HG02870 (cell line): ENCODE results near the gene LGALS7B.
"Not testable (repeated sequence)": the region's sequence is repeated elsewhere in the genome, so short reads cannot be mapped to it uniquely, and the experiment has no call there.

Experiments
- ATAC-seq: cut with Tn5 transposase; IDR thresholded peaks from one replicate; pipeline ENCODE4 v1.9.1; 2021; ENCODE audit warnings: mild to moderate bottlenecking, moderate library complexity; ENCODE audit not compliant: unreplicated experiment

Gene LGALS7B

DNA sequence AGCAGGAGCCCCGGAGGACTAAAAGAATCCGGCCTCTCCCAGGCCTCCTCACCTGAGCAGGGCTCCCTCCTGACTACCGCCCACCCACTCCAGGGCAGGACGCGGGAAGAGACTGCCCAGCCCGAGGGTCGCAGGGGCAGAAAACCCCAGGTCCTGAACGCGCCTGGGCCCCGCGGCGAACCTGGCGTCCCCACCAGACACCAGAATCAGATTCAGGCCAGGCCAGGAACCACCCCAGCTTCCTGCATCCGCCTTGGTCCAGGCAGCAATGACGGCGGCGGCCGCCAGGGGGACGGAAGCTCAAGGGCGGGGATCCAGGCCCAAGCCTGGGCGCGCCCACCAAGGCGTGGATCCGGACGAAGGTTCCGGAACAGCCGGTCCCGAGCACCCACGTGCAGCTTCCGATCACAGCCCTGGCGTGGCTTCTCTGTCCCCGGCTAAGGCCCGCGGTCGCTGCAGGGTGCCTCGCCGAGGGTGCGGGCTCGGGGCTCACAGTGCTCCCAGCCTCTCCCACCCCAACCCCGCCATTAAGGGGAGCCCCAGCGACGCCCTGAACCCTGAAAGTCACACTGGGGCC lies 19.3 kb upstream of the LGALS7B start:
- no peak for ATAC-seq

DNA sequence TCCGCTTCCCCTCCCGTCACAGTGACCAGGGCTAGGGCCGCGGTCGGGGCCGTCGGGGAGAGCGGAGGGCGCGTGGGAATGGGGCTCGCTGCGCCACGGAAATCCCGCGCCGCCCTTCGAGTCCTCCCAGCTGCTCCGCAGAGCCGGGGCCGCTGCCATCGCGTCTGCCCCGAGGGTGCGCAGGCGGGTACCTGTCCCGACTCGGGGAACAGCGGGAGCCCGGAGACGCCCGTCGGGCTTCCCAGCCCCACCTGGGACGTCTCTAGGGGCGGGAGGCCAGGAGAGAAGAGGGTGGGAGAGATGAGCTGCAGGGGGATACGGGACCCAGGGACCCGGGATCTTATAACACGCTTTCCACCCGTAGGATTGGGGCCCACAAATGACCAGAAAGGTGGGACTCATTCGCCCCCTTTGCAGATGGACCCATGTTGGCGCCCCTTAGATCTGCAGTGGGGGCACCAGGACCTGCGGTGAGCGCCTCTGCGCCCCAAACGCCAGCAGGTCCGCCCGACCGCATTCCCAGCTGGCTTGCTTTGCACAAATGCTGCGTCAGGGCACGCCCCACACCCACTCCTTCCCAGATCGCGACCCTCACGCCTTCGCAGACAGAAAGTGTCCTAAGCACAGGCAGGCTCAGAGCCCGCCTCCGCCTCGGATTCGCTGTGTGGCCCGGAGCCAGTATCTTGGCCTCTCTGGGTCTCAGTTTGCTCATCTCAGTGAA lies 18.6 kb upstream of the LGALS7B start:
- not testable (repeated sequence) for ATAC-seq

DNA sequence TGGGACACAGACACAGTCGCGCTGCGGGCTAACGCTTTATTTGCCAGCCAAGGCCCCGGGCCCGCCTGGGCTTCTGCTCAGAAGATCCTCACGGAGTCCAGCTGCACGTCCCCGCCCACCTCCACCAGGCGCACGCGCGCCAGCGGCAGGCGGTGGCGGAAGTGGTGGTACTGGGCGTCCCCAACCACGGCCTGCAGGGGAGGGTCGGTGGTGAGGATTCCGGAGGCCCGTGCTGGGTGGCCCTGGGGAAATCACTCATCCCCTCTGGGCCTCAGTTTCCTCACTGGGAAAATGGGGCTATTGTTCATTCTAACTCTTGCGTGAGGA lies 18.1 kb upstream of the LGALS7B start:
- ATAC-seq: not testable (repeated sequence)

DNA sequence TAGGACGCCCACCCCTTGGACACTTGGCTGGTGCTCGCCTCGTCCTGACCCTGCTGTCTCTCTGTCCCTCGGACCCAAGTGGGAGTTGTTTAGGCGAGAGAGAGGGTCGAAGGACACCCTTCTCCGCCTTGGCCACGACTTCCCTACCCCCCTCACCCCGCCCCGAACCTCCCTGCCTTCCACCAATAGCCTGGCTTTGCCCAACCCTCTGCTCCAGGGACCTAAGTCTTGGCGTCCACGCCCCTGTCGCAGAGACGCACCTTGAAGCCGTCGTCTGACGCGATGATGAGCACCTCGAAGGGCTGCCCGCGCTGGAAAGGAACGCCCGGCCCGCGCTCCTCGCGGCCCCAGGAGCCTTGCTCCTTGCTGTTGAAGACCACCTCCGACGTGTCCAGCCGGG lies 17.4 kb upstream of the LGALS7B start:
- ATAC-seq: not testable (repeated sequence)

DNA sequence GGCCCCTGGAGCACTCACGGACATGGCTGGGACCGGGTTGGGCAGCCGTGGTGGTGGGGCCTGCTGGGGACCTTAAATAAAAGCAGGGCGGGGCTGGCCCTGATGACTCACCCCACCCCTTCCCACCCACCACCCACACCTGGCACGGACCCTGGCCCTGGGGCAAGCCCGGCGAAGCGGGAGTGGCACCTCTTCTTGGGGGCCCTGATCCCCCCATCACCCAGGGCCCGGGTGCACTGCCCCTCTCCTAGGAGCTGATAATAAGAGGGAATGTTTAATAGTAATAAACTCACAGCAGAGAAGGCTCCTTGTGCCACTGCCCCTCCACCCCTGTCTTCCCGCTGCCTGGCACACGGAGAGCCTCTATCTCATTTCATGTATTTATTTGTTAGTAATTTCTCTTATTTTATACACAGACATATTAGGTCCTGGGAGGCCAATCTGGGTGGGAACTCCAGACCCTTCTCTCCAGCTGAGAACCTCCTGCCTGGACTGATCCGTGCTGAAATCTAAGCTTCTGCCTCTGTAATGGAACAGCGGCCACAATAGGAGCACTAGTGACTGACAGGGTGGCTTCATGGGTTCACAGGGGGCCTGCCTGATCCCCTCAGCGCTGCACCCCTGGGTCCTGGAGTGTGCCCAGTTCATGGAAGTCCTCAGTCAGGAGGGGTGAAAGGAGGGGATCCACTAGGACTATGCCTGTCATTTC lies 15.4 kb upstream of the LGALS7B start, which contains the start of gene LGALS7:
LGALS7 (minus strand) TSS at position 49 of the 709 bp plus-strand sequence; CDS start at position 24, 25 bp downstream.
- ATAC-seq: no peak

DNA sequence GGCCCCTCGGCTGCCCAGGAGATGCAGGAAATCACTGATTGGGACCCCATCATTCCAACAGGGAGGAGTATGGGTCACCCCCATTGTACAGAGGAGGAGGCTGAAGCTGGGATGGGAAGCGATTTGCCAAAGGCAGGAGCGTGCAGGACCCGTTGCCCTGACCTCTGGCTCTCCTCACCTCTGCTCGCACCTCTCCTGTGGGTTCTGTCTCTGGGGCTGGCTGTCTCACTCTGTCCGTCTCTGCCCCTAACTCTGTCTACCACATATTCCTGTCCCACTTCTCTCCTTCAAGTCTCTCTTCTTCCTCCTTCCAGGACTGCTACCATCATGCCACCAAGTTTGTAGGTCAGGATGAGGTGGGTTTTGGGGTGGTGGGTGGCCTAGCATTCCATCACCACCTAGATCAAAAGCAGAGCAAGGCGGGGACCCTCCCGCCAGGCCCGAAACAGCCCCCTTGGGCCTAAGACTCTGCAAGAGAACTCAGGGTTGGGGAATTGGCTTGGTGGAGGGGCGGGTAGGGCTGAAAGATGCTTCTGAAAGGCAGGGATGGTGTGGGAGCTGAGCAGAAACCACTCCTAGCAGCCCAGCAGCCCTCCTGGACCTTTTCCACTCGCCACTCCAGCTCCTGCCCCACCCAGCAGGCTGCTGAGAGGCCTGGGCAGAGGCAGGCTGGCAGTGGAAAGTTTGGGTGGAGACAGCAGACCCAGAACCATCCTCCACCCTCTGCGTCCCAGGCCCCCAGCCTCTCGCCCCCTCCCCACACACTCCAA lies 14.6 kb upstream of the LGALS7B start:
- ATAC-seq: no peak

DNA sequence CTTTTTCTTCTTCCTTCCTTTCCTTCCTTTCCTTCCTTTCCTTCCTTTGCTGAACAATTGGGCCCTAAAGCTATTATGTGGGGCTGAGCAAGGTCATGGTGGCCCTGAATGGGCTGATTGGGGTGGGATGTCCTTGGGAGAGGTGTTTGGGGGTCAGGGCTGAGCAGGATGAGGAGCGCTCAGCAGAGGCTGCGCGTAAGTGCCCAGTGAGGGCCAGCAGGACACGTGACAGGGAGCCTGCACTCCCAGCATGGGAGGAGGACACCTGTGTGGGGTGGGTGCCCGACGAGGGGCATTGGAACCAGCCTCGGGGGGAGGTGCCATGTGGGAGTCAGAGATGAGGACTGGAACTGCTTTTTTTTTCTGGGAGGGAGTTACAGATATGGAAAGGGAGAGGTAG lies 10.3 kb upstream of the LGALS7B start:
- ATAC-seq: no peak

DNA sequence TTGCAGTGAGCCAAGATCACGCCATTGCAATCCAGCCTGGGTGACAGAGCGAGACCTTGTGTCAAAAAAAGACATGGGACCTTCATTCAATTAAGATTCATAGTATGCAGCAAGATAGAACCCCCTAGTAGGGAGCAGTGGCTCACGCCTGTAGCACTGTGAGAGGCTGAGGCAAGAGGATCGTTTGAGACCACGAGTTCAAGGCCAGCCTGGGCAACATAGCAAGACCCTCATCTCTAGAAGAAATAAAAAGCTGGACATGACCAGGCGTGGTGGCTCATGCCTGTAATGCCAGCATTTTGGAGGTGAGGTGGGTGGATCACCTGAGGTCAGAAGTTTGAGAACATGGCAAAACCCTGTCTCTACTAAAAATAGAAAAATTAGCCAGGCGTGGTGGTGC lies 8.6 kb upstream of the LGALS7B start:
- no peak for ATAC-seq

DNA sequence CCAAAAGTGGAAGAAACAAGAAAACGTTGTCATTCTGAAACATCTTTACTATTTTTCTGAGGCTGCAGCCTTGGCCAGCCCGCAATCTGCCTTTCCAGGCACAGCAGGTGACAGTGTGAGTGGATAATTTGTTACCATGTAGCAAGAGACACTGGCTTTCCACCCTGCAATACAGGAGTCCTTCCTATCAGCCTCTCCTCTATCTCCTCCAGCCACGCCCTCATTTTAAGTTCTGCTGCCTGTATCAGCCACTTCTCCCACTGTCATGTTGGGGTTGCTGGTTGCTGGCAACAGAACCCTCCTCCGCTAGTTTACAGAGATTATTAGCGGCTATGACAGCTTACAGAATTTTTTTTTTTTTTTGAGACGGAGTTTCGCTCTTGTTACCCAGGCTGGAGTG lies 7.9 kb upstream of the LGALS7B start:
- ATAC-seq: no peak

DNA sequence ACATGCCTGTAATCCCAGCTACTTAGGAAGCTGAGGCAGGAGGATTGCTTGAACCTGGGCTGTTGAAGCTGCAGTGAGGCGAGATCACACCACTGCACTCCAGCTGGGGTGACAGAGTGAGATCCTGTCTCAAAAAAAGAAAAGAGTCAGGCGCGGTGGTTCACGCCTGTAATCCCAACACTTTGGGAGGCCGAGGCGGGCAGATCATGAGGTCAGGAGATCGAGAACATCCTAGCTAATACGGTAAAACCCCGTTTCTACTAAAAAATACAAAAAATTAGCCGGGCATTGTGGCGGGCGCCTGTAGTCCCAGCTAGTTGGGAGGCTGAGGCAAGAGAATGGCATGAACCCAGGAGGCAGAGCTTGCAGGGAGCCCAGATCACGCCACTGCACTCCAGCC lies 6.8 kb upstream of the LGALS7B start:
- ATAC-seq: not testable (repeated sequence)

DNA sequence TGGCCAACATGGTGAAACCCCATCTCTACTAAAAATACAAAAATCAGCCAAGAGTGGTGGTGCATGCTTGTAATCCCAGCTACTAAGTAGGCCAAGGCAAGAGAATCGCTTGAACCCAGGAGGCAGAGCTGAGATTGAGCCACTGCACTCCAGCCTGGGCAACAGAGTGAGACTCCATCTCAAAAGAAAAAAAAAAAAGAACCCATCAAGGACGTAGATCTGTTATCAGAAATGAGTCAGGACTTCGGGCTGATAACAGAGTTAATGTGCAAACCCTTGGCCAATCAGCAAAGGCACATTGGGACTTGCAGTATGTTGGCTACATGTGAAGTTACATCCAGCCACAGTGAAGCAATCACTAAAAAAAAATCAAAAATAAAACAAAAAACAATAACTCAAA lies 4.8 kb upstream of the LGALS7B start:
- ATAC-seq: no peak

DNA sequence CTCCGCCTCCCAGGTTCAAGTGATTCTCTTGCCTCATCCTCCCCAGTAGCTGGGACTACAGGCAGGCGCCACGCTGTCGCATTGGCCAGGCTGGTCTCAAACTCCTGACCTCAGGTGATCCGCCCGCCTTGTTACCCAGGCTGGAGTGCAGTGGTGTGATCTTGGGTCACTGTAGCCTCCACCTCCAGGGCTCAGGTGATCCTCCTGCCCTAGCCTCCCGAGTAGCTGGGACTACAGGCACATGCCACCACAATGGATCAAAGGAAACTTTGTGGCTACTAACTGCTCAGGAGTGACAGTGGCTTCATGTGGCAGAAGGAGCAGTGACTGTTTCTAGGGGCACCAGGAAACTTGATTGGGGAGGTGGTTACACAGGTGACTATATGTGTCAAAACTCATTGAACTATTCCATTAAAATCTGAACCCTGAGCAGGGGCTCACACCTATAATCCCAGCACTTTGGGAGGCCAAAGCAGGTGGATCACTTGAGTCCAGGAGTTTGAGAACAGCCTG lies 3.8 kb upstream of the LGALS7B start:
- no peak for ATAC-seq

DNA sequence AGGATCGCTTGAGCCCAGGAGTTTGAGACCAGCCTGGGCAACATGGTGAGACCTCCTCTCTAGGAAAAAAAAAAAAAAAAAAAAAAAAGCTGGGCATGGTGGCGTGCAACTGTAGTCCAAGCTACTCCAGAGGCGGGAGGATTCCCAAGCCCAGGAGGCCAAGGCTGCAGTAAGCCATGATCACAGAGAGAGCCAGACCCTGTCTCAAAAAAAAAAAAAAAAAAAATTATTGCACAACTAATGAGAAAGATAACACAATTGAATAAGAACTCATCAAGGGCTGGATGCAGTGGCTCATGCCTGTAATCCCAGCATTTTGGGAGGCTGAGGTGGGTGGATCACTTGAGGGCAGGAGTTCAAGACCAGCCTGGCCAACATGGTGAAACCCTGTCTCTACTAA lies 2.9 kb upstream of the LGALS7B start:
- not testable (repeated sequence) for ATAC-seq

DNA sequence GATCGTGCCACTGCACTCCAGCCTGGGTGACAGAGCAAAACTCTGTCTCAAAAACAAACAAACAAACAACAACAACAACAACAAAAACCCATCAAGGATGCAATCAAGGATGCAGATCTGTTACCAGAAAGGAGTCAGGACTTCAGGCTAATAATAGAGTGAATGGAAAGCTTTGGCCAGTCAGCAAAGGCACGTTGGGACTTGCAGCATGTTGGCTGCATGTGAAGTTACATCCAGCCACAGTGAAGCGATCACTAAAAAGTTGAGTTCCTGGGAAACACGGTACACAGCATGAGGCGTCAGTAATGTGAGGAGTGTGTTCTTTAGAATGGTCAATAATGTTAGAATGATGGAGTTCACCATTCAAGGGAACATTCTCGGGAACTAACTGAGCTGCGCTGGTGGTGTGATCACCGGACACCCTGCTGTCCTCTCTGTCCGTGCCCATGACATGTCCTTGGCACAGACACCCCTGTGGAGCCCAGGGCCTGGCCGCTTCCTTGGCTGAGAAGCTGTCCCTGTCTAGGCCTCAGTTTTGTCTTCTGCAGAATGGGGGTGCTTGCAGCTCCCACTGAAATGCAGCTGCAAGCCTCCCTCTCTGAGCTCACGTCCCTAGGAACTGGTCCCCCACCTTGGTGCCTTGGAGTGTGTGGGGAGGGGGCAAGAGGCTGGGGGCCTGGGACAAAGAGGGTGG lies 2.3 kb upstream of the LGALS7B start:
- ATAC-seq: no peak

DNA sequence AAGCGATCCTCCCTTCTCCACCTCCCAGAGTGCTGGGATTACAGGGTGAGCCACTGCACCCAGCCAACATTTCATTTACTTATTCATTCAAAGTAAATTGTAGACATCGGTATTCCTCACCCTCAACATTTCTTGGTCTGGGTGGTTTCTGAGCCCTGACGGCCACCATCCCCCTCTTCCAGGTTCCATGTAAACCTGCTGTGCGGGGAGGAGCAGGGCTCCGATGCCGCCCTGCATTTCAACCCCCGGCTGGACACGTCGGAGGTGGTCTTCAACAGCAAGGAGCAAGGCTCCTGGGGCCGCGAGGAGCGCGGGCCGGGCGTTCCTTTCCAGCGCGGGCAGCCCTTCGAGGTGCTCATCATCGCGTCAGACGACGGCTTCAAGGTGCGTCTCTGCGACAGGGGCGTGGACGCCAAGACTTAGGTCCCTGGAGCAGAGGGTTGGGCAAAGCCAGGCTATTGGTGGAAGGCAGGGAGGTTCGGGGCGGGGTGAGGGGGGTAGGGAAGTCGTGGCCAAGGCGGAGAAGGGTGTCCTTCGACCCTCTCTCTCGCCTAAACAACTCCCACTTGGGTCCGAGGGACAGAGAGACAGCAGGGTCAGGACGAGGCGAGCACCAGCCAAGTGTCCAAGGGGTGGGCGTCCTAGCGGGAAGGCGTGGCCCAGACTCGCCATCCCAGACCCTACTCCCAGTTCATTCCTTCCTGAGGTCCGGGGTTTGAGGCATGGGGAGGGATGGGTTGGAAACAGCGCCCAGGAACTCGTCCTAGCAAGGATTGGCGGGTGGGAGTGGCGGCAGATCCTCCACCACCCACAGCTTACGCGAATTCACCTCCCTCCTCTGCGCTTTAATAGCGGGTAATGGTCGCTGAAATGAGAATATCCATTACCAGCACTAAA lies 1.8 kb downstream of the LGALS7B start:
- not testable (repeated sequence) for ATAC-seq

DNA sequence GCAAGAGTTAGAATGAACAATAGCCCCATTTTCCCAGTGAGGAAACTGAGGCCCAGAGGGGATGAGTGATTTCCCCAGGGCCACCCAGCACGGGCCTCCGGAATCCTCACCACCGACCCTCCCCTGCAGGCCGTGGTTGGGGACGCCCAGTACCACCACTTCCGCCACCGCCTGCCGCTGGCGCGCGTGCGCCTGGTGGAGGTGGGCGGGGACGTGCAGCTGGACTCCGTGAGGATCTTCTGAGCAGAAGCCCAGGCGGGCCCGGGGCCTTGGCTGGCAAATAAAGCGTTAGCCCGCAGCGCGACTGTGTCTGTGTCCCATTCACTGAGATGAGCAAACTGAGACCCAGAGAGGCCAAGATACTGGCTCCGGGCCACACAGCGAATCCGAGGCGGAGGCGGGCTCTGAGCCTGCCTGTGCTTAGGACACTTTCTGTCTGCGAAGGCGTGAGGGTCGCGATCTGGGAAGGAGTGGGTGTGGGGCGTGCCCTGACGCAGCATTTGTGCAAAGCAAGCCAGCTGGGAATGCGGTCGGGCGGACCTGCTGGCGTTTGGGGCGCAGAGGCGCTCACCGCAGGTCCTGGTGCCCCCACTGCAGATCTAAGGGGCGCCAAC lies 2.6 kb downstream of the LGALS7B start:
- not testable (repeated sequence) for ATAC-seq

DNA sequence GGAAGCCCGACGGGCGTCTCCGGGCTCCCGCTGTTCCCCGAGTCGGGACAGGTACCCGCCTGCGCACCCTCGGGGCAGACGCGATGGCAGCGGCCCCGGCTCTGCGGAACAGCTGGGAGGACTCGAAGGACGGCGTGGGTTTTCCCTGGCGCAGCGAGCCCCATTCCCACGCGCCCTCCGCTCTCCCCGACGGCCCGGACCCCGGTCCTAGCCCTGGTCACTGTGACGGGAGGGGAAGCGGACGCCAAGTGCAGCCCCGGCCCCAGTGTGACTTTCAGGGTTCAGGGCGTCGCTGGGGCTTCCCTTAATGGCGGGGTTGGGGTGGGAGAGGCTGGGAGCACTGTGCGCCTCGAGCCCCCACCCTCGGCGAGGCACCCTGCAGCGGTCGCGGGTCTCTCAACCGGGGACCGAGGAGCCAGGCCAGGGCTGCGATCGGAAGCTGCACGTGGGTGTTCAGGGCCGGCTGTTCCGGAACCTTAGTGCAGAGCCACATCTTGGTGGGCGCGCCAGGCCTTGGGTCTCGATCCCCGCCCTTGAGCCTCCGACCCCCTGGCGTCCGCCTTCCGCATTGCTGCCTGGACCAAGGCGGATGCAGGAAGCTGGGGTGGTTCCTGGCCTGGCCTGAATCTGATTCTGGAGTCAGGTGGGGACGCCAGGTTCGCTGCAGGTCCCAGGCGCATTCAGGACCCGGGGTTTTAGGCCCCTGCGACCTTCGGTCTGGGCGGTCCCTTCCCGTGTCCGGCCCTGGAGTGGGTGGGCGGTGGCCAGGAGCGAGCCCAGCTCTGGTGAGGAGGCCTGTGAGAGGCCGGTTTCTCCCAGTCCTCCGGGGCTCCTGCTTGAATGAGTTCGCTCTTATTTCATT lies 3.5 kb downstream of the LGALS7B start:
- ATAC-seq: no peak

DNA sequence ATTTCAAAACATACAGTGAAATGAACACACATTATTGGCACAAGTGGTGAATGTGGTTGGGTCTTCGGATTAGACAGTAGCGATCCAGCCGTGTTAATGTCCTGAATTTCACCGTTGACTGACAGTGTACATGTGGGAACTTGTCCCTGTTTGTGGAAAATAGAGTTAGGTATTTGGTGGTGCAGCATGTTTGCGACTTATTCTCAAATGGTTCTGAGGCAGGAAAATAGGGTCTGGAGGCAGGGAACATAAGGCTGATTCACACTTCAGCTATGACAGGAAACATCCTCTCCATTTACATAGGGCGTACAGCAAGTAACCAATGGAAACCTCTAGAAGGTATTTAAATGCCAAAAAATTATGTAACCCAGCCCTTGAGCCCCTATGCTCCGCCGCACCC lies 4.2 kb downstream of the LGALS7B start:
- ATAC-seq: no peak
